ENCODE measurements around the gene CCDC112.

Gene CCDC112

GRCh38 chr5:115319007-115319406 is 22.6 kb upstream of the CCDC112 start:
- DNase-seq (ENCODE audit: low read depth, low spot score) = no peak

- DNase-seq (ENCODE audit: low read depth, low spot score) = no peak
Observed at GRCh38 chr5:115317736-115318135, 21.3 kb upstream of the CCDC112 start.

GRCh38 chr5:115317320-115317719 is 20.9 kb upstream of the CCDC112 start:
- DNase-seq (ENCODE audit: low read depth, low spot score) = no peak

GRCh38 chr5:115313632-115314031 is 17.2 kb upstream of the CCDC112 start:
- no peak for DNase-seq (ENCODE audit: low read depth, low spot score)

GRCh38 chr5:115313052-115313451 is 16.6 kb upstream of the CCDC112 start:
- DNase-seq (ENCODE audit: low read depth, low spot score) = no peak

GRCh38 chr5:115309751-115310370 is 13.4 kb upstream of the CCDC112 start:
- DNase-seq (ENCODE audit: low read depth, low spot score) = no peak

GRCh38 chr5:115308815-115309214 is 12.4 kb upstream of the CCDC112 start:
- DNase-seq (ENCODE audit: low read depth, low spot score) = no peak

GRCh38 chr5:115306011-115306536 is 9.6 kb upstream of the CCDC112 start:
- no peak for DNase-seq (ENCODE audit: low read depth, low spot score)

- no peak for DNase-seq (ENCODE audit: low read depth, low spot score)
Observed at GRCh38 chr5:115304496-115304895, 8.0 kb upstream of the CCDC112 start.

GRCh38 chr5:115298811-115299210 is 2.4 kb upstream of the CCDC112 start:
- DNase-seq (ENCODE audit: low read depth, low spot score) = no peak

- no peak for DNase-seq (ENCODE audit: low read depth, low spot score)
Observed at GRCh38 chr5:115297031-115297430, 577 bp upstream of the CCDC112 start.

GRCh38 chr5:115295777-115296123 is 704 bp downstream of the CCDC112 start:
- DNase-seq (ENCODE audit: low read depth, low spot score) = no peak

GRCh38 chr5:115291397-115291796 is 5.1 kb downstream of the CCDC112 start:
- no peak for DNase-seq (ENCODE audit: low read depth, low spot score)

- DNase-seq (ENCODE audit: low read depth, low spot score) = no peak
Observed at GRCh38 chr5:115289104-115289503, 7.3 kb downstream of the CCDC112 start.

GRCh38 chr5:115284021-115284420 is 12.4 kb downstream of the CCDC112 start:
- DNase-seq (ENCODE audit: low read depth, low spot score) = no peak

- DNase-seq (ENCODE audit: low read depth, low spot score) = no peak
Observed at GRCh38 chr5:115282131-115282530, 14.3 kb downstream of the CCDC112 start.

- no peak for DNase-seq (ENCODE audit: low read depth, low spot score)
Observed at GRCh38 chr5:115274584-115274983, 21.9 kb downstream of the CCDC112 start.

GRCh38 chr5:115272297-115272958 is 24.0 kb downstream of the CCDC112 start:
- no peak for DNase-seq (ENCODE audit: low read depth, low spot score)

GRCh38 chr5:115271295-115272050 is 25.0 kb downstream of the CCDC112 start:
- DNase-seq (ENCODE audit: low read depth, low spot score) = no peak

GRCh38 chr5:115267617-115268016 is 28.8 kb downstream of the CCDC112 start:
- DNase-seq (ENCODE audit: low read depth, low spot score) = no peak

GRCh38 chr5:115265220-115265619 is 31.2 kb downstream of the CCDC112 start:
- no peak for DNase-seq (ENCODE audit: low read depth, low spot score)

- no peak for DNase-seq (ENCODE audit: low read depth, low spot score)
Observed at GRCh38 chr5:115264786-115265185, 31.7 kb downstream of the CCDC112 start.

GRCh38 chr5:115263078-115263380 is 33.4 kb downstream of the CCDC112 start:
- no peak for DNase-seq (ENCODE audit: low read depth, low spot score)

Data from ELF-1 (cell line).